Measurements from ENCODE around the gene SLC6A5.

Gene SLC6A5

DNA sequence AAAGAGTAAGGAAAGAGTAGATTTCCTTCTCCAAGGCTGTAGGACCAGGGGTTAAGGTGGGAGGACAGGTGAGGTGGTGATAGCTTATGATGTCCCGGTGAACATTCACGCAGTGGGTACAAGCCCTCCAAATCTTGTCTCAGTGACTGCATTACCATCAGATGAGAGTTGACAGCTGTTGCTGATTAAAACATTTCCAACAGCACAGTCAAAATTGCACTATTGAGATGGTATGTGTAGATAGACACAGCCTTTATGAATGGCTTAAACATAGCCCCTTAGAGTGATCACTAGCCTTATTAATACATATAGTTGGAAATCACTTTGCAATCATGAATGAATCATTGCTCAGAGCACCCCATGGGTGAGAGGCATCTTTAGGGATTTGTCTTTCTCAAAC, 77.2 kb downstream of the SLC6A5 start:
- no peak for DNase-seq
- Histone ChIP-seq H2AFZ (ENCODE audit: low read length) (no peak overlapping the region), H3K27ac (ENCODE audit: low read length) (no peak overlapping the region), H3K36me3 (replicated peaks; ENCODE audit: insufficient read depth, low read length) (no peaks in the 10 kb centered on the region), H4K20me1 (ENCODE audit: insufficient read depth, low read length) (no peaks in the 10 kb centered on the region), H3K4me1 (ENCODE audit: low read length) (no peaks in the 10 kb centered on the region), H3F3A (ENCODE audit: insufficient read depth, low read length) (no peaks in the 10 kb centered on the region), H3K9me2 (replicated peaks; ENCODE audit: insufficient read depth, low read length) (no peaks in the 10 kb centered on the region), H3K4me3 (ENCODE audit: low read length) (no peak overlapping the region), H3K27me3 (replicated peaks; ENCODE audit: insufficient read depth, low read length) (0 out of 2 replicates have a peak, but pooled peaks cover under 1% of the 10 kb centered on the region), H3K79me2 (ENCODE audit: low read length) (no peaks in the 10 kb centered on the region), H3K4me2 (ENCODE audit: low read depth, low read length) (no peak overlapping the region), H3K9ac (ENCODE audit: low read length) (no peak overlapping the region), H3K9me3 (replicated peaks; ENCODE audit: insufficient read depth, low read length) (no peaks in the 10 kb centered on the region)
- TF ChIP-seq EZH2 (optimal IDR thresholded peaks at IDR 0.05; ENCODE audit: low read depth, low read length) (no peak), EZH2phosphoT487 (IDR thresholded peaks at IDR 0.05; ENCODE audit: low read length) (no peak)
- TF ChIP-seq, protein P1, sequence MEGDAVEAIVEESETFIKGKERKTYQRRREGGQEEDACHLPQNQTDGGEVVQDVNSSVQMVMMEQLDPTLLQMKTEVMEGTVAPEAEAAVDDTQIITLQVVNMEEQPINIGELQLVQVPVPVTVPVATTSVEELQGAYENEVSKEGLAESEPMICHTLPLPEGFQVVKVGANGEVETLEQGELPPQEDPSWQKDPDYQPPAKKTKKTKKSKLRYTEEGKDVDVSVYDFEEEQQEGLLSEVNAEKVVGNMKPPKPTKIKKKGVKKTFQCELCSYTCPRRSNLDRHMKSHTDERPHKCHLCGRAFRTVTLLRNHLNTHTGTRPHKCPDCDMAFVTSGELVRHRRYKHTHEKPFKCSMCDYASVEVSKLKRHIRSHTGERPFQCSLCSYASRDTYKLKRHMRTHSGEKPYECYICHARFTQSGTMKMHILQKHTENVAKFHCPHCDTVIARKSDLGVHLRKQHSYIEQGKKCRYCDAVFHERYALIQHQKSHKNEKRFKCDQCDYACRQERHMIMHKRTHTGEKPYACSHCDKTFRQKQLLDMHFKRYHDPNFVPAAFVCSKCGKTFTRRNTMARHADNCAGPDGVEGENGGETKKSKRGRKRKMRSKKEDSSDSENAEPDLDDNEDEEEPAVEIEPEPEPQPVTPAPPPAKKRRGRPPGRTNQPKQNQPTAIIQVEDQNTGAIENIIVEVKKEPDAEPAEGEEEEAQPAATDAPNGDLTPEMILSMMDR (IDR thresholded peaks at IDR 0.05; ENCODE audit: low read length): no peak

DNA sequence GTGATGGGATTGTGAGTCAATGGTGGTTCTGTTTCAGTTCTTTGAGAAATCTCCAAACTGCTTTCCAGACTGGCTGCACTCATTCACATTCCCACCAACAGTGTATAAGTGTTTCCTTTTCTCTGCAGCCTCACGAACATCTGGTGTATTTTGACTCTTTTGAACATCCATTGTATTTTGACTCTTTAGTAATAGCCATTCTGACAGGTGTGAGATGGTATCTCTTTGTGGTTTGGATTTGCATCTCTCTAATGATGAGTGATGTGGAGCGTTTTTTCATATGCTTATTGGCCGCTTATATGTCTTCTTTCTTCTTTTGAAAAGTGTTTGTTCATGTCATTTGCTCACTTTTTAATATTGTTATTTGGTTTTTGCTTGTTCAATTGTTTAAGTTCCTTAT, 89.4 kb downstream of the SLC6A5 start:
- no peaks in the 10 kb centered on the region for H4K20me1 ChIP-seq (ENCODE audit: insufficient read depth, low read length)
- TF ChIP-seq EZH2 (optimal IDR thresholded peaks at IDR 0.05; ENCODE audit: low read depth, low read length) (no peak), EZH2phosphoT487 (IDR thresholded peaks at IDR 0.05; ENCODE audit: low read length) (no peak)
- TF ChIP-seq, protein P1 (IDR thresholded peaks at IDR 0.05; ENCODE audit: low read length): no peak
- H3K9me2 ChIP-seq (replicated peaks; ENCODE audit: insufficient read depth, low read length): no peaks in the 10 kb centered on the region
- no peaks in the 10 kb centered on the region for H3K4me1 ChIP-seq (ENCODE audit: low read length)
- H3K36me3 ChIP-seq (replicated peaks; ENCODE audit: insufficient read depth, low read length): no peaks in the 10 kb centered on the region
- no peak overlapping the region for H3K9ac ChIP-seq (ENCODE audit: low read length)
- no peak overlapping the region for H3K4me2 ChIP-seq (ENCODE audit: low read depth, low read length)
- no peaks in the 10 kb centered on the region for H3K9me3 ChIP-seq (replicated peaks; ENCODE audit: insufficient read depth, low read length)
- no peaks in the 10 kb centered on the region for H3K79me2 ChIP-seq (ENCODE audit: low read length)
- DNase-seq: no peak
- H3K4me3 ChIP-seq (ENCODE audit: low read length): no peak overlapping the region
- H3K27ac ChIP-seq (ENCODE audit: low read length): no peak overlapping the region
- H2AFZ ChIP-seq (ENCODE audit: low read length): no peak overlapping the region
- no peaks in the 10 kb centered on the region for H3F3A ChIP-seq (ENCODE audit: insufficient read depth, low read length)
- no peaks in the 10 kb centered on the region for H3K27me3 ChIP-seq (replicated peaks; ENCODE audit: insufficient read depth, low read length)

- DNase-seq: no peak
- H3K9ac ChIP-seq (ENCODE audit: low read length): no peak overlapping the region
These were observed 108.5 kb downstream of the SLC6A5 start for GRCh38 chr11:20707876-20708275.

More at GRCh38 chr11:20707876-20708275, 108.5 kb downstream of the SLC6A5 start:
- Histone ChIP-seq H3K4me3 (ENCODE audit: low read length) (no peak overlapping the region), H3K9me2 (replicated peaks; ENCODE audit: insufficient read depth, low read length) (no peaks in the 10 kb centered on the region), H2AFZ (ENCODE audit: low read length) (no peak overlapping the region), H3F3A (ENCODE audit: insufficient read depth, low read length) (no peaks in the 10 kb centered on the region), H3K4me2 (ENCODE audit: low read depth, low read length) (no peak overlapping the region), H4K20me1 (ENCODE audit: insufficient read depth, low read length) (no peaks in the 10 kb centered on the region), H3K9me3 (replicated peaks; ENCODE audit: insufficient read depth, low read length) (no peaks in the 10 kb centered on the region), H3K27ac (ENCODE audit: low read length) (no peak overlapping the region), H3K36me3 (replicated peaks; ENCODE audit: insufficient read depth, low read length) (no peaks in the 10 kb centered on the region), H3K4me1 (ENCODE audit: low read length) (no peaks in the 10 kb centered on the region), H3K79me2 (ENCODE audit: low read length) (no peaks in the 10 kb centered on the region), H3K27me3 (replicated peaks; ENCODE audit: insufficient read depth, low read length) (no peaks in the 10 kb centered on the region)
- TF ChIP-seq, protein P1 (IDR thresholded peaks at IDR 0.05; ENCODE audit: low read length): no peak
- TF ChIP-seq EZH2phosphoT487 (IDR thresholded peaks at IDR 0.05; ENCODE audit: low read length) (no peak), EZH2 (optimal IDR thresholded peaks at IDR 0.05; ENCODE audit: low read depth, low read length) (no peak)
